Prostate gland (tissue), 2 donors: ENCODE results near the gene NEDD4L. TPM values are rescaled to one million over a fixed set of nuclear protein-coding genes. Genes with fewer than 3 reads are reported as not detected.

ENCODE experiments used
- DNase-seq: peaks from one replicate; pipeline ENCODE4 v3.0.0-alpha.2; 2019; ENCODE audit warnings: low spot score
- H3K27ac ChIP-seq, 2 donors: fragments of 200-600 bp; sonication (generic); 2 replicates each; pipeline ENCODE4 v1.5.1; 2017 to 2019
- H3K27me3 ChIP-seq: fragments of 200-600 bp; sonication (generic); replicated peaks from 2 replicates; pipeline ENCODE4 v1.5.1; 2019; ENCODE audit not compliant: insufficient read depth
- H3K36me3 ChIP-seq, 2 donors: fragments of 200-600 bp; sonication (generic); 1 replicate in 1 of 2; 2 replicates in 1 of 2; pipeline versions ENCODE4 v1.5.1 to v1.8.1; 2017 to 2019
- H3K4me1 ChIP-seq: fragments of 200-600 bp; sonication (generic); replicated peaks from 2 replicates; pipeline ENCODE4 v1.5.1; 2019
- H3K4me3 ChIP-seq, 2 donors: fragments of 200-600 bp; sonication (generic); 2 replicates each; pipeline ENCODE4 v1.5.1; 2017 to 2019
- H3K9me3 ChIP-seq: fragments of 200-600 bp; sonication (generic); 2 replicates; pipeline ENCODE4 v1.5.1; 2017
- CTCF ChIP-seq, 4 experiments: fragments of 200-600 bp in 2 of 4; fragments of 450-650 bp in 2 of 4; sonication (generic) in 2 of 4; IDR thresholded peaks; 1 replicate in 3 of 4; 2 replicates in 1 of 4; pipeline ENCODE4 v1.5.1; 2016 to 2019; ENCODE audit warnings: antibody characterized with exemption in 4 of 4, mild to moderate bottlenecking in 2 of 4, moderate library complexity in 2 of 4
- POLR2A ChIP-seq: fragments of 450-650 bp; IDR thresholded peaks from one replicate; pipeline ENCODE4 v1.6.1; 2016; ENCODE audit warnings: antibody characterized with exemption, mild to moderate bottlenecking
- POLR2AphosphoS5 ChIP-seq: sonication (generic); formaldehyde crosslinking; IDR thresholded peaks from one replicate; pipeline ENCODE4 v1.6.1; 2017; ENCODE audit warnings: antibody characterized with exemption
- WGBS: methylation state at CpG from one replicate; pipeline ENCODE4 v1.1.5; 2018; 5-methylcytosine and 5-hydroxymethylcytosine counted together
- intact Hi-C: fragments of 100-400 bp; cut with DNase I; formaldehyde crosslinking; loops from one replicate; pipeline ENCODE4 v1.14.2; 2022
- total RNA-seq, 2 donors: library from RNA; depleted of rRNA; stranded (reverse); fragments of >200 nt; gene quantifications; one replicate each; pipeline ENCODE4 v1.1.0, GENCODE V29; 2016

NEDD4L gene
- total RNA-seq, 2 donors from 2014 or later = 280 to 420 TPM

- DNase-seq = no peak
- H3K4me1 ChIP-seq = no peaks in the 10 kb centered on the region
- H3K27me3 ChIP-seq = no peaks in the 10 kb centered on the region
- no peak overlapping the region for H3K27ac ChIP-seq
- H3K9me3 ChIP-seq = no peaks in the 10 kb centered on the region
- intact Hi-C loops = no loop called here
- no peaks in the 10 kb centered on the region for H3K36me3 ChIP-seq
- H3K4me3 ChIP-seq = no peak overlapping the region
- no peak for TF ChIP-seq POLR2AphosphoS5
- peak; percentile 31 to 69 (median 62) for TF ChIP-seq CTCF (IDR thresholded peaks at IDR 0.05)
- WGBS = 49% methylated on average over 7 of the region's 7 CpGs
These were observed 91.8 kb downstream of the NEDD4L start for GRCh38 chr18:58135701-58136331.

GRCh38 chr18:58136879-58137278, 92.9 kb downstream of the NEDD4L start:
- no peak overlapping the region for H3K27ac ChIP-seq
- H3K36me3 ChIP-seq = no peaks in the 10 kb centered on the region
- H3K27me3 ChIP-seq = no peaks in the 10 kb centered on the region
- H3K4me3 ChIP-seq = no peak overlapping the region
- WGBS = 78% methylated on average over 3 of the region's 3 CpGs
- H3K4me1 ChIP-seq = no peaks in the 10 kb centered on the region
- no peak for DNase-seq
- TF ChIP-seq CTCF (IDR thresholded peaks at IDR 0.05) = no peak
- TF ChIP-seq POLR2AphosphoS5 = no peak
- no peak for TF ChIP-seq POLR2A
- intact Hi-C loops = no loop called here
- H3K9me3 ChIP-seq = no peaks in the 10 kb centered on the region

GRCh38 chr18:58139459-58140386, 95.7 kb downstream of the NEDD4L start:
- Histone ChIP-seq H3K27me3 (no peaks in the 10 kb centered on the region), H3K4me3 (no peak overlapping the region), H3K36me3 (no peaks in the 10 kb centered on the region), H3K4me1 (no peaks in the 10 kb centered on the region), H3K27ac (peak overlapping the region in 1 of 2 donors; percentile 19), H3K9me3 (no peaks in the 10 kb centered on the region)
- no peak for DNase-seq
- TF ChIP-seq POLR2A (no peak), POLR2AphosphoS5 (no peak), CTCF (IDR thresholded peaks at IDR 0.05) (no peak)
- intact Hi-C loops = no loop called here
- 78% methylated on average over 8 of the region's 8 CpGs for WGBS

GRCh38 chr18:58140387-58141325, 96.6 kb downstream of the NEDD4L start:
- no peaks in the 10 kb centered on the region for H3K9me3 ChIP-seq

More at GRCh38 chr18:58140387-58141325, 96.6 kb downstream of the NEDD4L start:
- Histone ChIP-seq H3K27me3 (no peaks in the 10 kb centered on the region), H3K27ac (peak overlapping the region; percentile 8 to 19), H3K4me3 (no peak overlapping the region), H3K36me3 (no peaks in the 10 kb centered on the region), H3K4me1 (no peaks in the 10 kb centered on the region)
- no peak for DNase-seq
- 76% methylated on average over 12 of the region's 12 CpGs for WGBS
- TF ChIP-seq POLR2A (no peak), POLR2AphosphoS5 (no peak), CTCF (IDR thresholded peaks at IDR 0.05) (peak in 2 of 4 experiments; percentile 7 to 21)
- intact Hi-C loops = no loop called here
